A549 (cell line): Measurements from ENCODE around the gene ATG101. TPM values are rescaled to one million over a fixed set of nuclear protein-coding genes. Genes with fewer than 3 reads are reported as not detected.

Experiments
- ATAC-seq, 2 experiments: fragments of 200-7000 bp in 1 of 2; fragments of >200 bp in 1 of 2; cut with Nextera tagmentation in 1 of 2; cut with Tn5 transposase in 1 of 2; 3 replicates each; pipeline versions ENCODE4 v1.8.0 to v1.9.1; 2018 to 2020; ENCODE audit warnings: mild to moderate bottlenecking in 1 of 2, moderate library complexity in 1 of 2
- CTCF ChIA-PET: fragments of 300-600 bp; sonication (Branson Sonifier 250); formaldehyde crosslinking; extraction: SDS; loops from one replicate; lab custom pipeline; 2021; ENCODE audit warnings: antibody characterized with exemption, inconsistent platforms; lab: Yijun Ruan, JAX
- POLR2A ChIA-PET: fragments of 350-600 bp; formaldehyde crosslinking; extraction: SDS; loops from one replicate; lab custom pipeline; 2021; ENCODE audit warnings: antibody characterized with exemption, inconsistent platforms; lab: Yijun Ruan, JAX
- DNase-seq, 2 experiments: peaks; one replicate each; pipeline versions ENCODE4 v3.0.0 to v3.0.0-alpha.2; 2011 to 2016; ENCODE audit warnings: low read depth in 1 of 2, low spot score in 1 of 2
- FAIRE-seq: peaks from 2 replicates; lab custom pipeline; 2011; peaks lifted over from hg19 to GRCh38; lab: Jason Lieb, UNC
- H3K27ac ChIP-seq, 2 experiments: fragments of >200 bp; sonication (Bioruptor Twin); formaldehyde crosslinking; 3 replicates each; pipeline ENCODE4 v1.5.1; 2016 to 2017
- H3K4me1 ChIP-seq: fragments of >200 bp; sonication (Bioruptor Twin); formaldehyde crosslinking; 3 replicates; pipeline ENCODE4 v1.6.1; 2016
- H3K4me2 ChIP-seq: fragments of >200 bp; sonication (Bioruptor Twin); formaldehyde crosslinking; 3 replicates; pipeline ENCODE4 v1.6.1; 2016
- H3K4me3 ChIP-seq: fragments of >200 bp; sonication (Bioruptor Twin); formaldehyde crosslinking; 3 replicates; pipeline ENCODE4 v1.5.1; 2016
- H3K9me3 ChIP-seq: fragments of >200 bp; sonication (Bioruptor Twin); formaldehyde crosslinking; 3 replicates; pipeline ENCODE4 v1.6.1; 2016
- ATOH8 ChIP-seq: fragments of 250-450 bp; sonication (Bioruptor Pico); IDR thresholded peaks from 2 replicates; pipeline ENCODE4 v1.5.0; 2020; ENCODE audit warnings: low read depth, mild to moderate bottlenecking, moderate library complexity
- CBX8 ChIP-seq: fragments of 200-600 bp; sonication (generic); IDR thresholded peaks from 2 replicates; pipeline ENCODE4 v1.6.1; 2016
- EHF ChIP-seq: fragments of 250-450 bp; sonication (Bioruptor Pico); IDR thresholded peaks from 2 replicates; pipeline ENCODE4 v1.5.0; 2020; ENCODE audit warnings: mild to moderate bottlenecking
- ELK1 ChIP-seq: fragments of 150-350 bp; IDR thresholded peaks from 2 replicates; pipeline ENCODE4 v1.6.1; 2014; ENCODE audit warnings: low read depth, mild to moderate bottlenecking, low read length
- ESRRA ChIP-seq: fragments of 150-350 bp; IDR thresholded peaks from 2 replicates; pipeline ENCODE4 v1.6.1; 2014; ENCODE audit warnings: mild to moderate bottlenecking, low read length, borderline replicate concordance
- FOSB ChIP-seq: fragments of 250-450 bp; sonication (Bioruptor Pico); IDR thresholded peaks from 2 replicates; pipeline ENCODE4 v1.5.0; 2020; ENCODE audit warnings: mild to moderate bottlenecking, moderate library complexity
- FOSL2 ChIP-seq, 2 experiments: fragments of 450-650 bp in 1 of 2; fragments of >200 bp in 1 of 2; sonication (Bioruptor Twin) in 1 of 2; formaldehyde crosslinking; IDR thresholded peaks; 2 replicates each; pipeline versions ENCODE4 v1.5.0 to v1.6.1; 2016 to 2020; ENCODE audit warnings: mild to moderate bottlenecking in 1 of 2, moderate library complexity in 1 of 2
- GATA3 ChIP-seq: IDR thresholded peaks from 2 replicates; pipeline ENCODE4 v1.6.1; 2012; ENCODE audit warnings: borderline replicate concordance
- HDAC2 ChIP-seq: fragments of 200-600 bp; sonication (generic); IDR thresholded peaks from 2 replicates; pipeline ENCODE4 v1.6.1; 2016
- HES2 ChIP-seq: fragments of >200 bp; sonication (Bioruptor Twin); formaldehyde crosslinking; IDR thresholded peaks from 2 replicates; pipeline ENCODE4 v1.6.1; 2016
- HEYL ChIP-seq: fragments of 250-450 bp; sonication (Bioruptor Pico); IDR thresholded peaks from 2 replicates; pipeline ENCODE4 v1.8.0; 2021; ENCODE audit warnings: mild to moderate bottlenecking, moderate library complexity
- HOXA7 ChIP-seq: fragments of 250-450 bp; sonication (Bioruptor Pico); IDR thresholded peaks from 2 replicates; pipeline ENCODE4 v1.5.0; 2020; ENCODE audit warnings: mild to moderate bottlenecking, moderate library complexity
- HOXB13 ChIP-seq: fragments of 250-450 bp; sonication (Bioruptor Pico); IDR thresholded peaks from 2 replicates; pipeline ENCODE4 v1.5.0; 2020; ENCODE audit warnings: low read depth, mild to moderate bottlenecking, moderate library complexity
- HOXB5 ChIP-seq: fragments of 250-450 bp; sonication (Bioruptor Pico); IDR thresholded peaks from 2 replicates; pipeline ENCODE4 v1.5.0; 2020; ENCODE audit warnings: mild to moderate bottlenecking, moderate library complexity
- JUNB ChIP-seq: fragments of >200 bp; sonication (Bioruptor Twin); formaldehyde crosslinking; IDR thresholded peaks from 2 replicates; pipeline ENCODE4 v1.6.1; 2016
- MAZ ChIP-seq: fragments of 150-350 bp; IDR thresholded peaks from 2 replicates; pipeline ENCODE4 v1.6.1; 2014; ENCODE audit warnings: antibody characterized with exemption, low read depth, low read length, borderline replicate concordance
- MYC ChIP-seq: IDR thresholded peaks from 2 replicates; pipeline ENCODE4 v1.6.1; 2012; ENCODE audit warnings: mild to moderate bottlenecking, inconsistent platforms, low read length, improper control_type of control experiment, borderline replicate concordance
- RARB ChIP-seq: fragments of 250-450 bp; sonication (Bioruptor Pico); IDR thresholded peaks from 2 replicates; pipeline ENCODE4 v1.8.0; 2021; ENCODE audit warnings: mild to moderate bottlenecking, moderate library complexity
- RNF2 ChIP-seq: fragments of 200-600 bp; sonication (generic); IDR thresholded peaks from 2 replicates; pipeline ENCODE4 v1.6.1; 2016; ENCODE audit warnings: low read depth, mild to moderate bottlenecking, antibody characterized with exemption, moderate library complexity, borderline replicate concordance
- SMC3 ChIP-seq: fragments of >200 bp; sonication (Bioruptor Twin); formaldehyde crosslinking; IDR thresholded peaks from 3 replicates; pipeline ENCODE4 v1.6.1; 2018; ENCODE audit warnings: inconsistent platforms
- TFCP2L1 ChIP-seq: fragments of 250-450 bp; sonication (Bioruptor Pico); IDR thresholded peaks from 2 replicates; pipeline ENCODE4 v1.5.0; 2021; ENCODE audit warnings: mild to moderate bottlenecking
- ZC3H11A ChIP-seq: fragments of 450-650 bp; IDR thresholded peaks from 2 replicates; pipeline ENCODE4 v1.6.1; 2014; ENCODE audit warnings: antibody characterized with exemption, mild to moderate bottlenecking
- ZSCAN20 ChIP-seq: fragments of 250-450 bp; sonication (Bioruptor Pico); IDR thresholded peaks from 2 replicates; pipeline ENCODE4 v1.8.0; 2022; ENCODE audit warnings: mild to moderate bottlenecking, moderate library complexity
- WGBS: methylation state at CpG from one replicate; pipeline ENCODE4 v1.1.6; 2017; ENCODE audit errors: missing lambda C conversion rate; 5-methylcytosine and 5-hydroxymethylcytosine counted together
- polyA plus RNA-seq, 4 experiments: library from polyadenylated mRNA; depleted of rRNA in 3 of 4; stranded (reverse); fragments of >200 nt; fragmentation: RNase III in 1 of 4; extraction: RNeasy Plus Mini Kit Qiagen cat#74134 plus additional on column Dnase treatment in 1 of 4; gene quantifications; 2 replicates in 3 of 4; 3 replicates in 1 of 4; pipeline ENCODE4 v1.2.3, GENCODE V29; 2011 to 2017

The ATG101 gene
- polyA plus RNA-seq, 2 of the 4 experiments (the other 2 are of a cell fraction): 87.9 to 141 TPM

GRCh38 chr12:52054833-52055730, 14.7 kb upstream of the ATG101 start:
- DNase-seq: peak in 1 of 2 experiments; percentile 65
- 93% methylated on average over 21 of the region's 21 CpGs for WGBS
- CTCF ChIA-PET: interaction anchor here (0.7 to 42.5 kb wide), 6 partner anchors 13 to 128 kb away, joined by 3 to 1730 read pairs (median 5); no protein-coding TSS in a partner anchor
- TF ChIP-seq GATA3: no peak
- TF ChIP-seq ZC3H11A: no peak
- TF ChIP-seq TFCP2L1 (CRISPR knock-in tag): peak; percentile 85
- no peak for TF ChIP-seq ESRRA
- peak; percentile 16; the same call in 1 of the 2 replicates for TF ChIP-seq HOXB5 (CRISPR knock-in tag)
- TF ChIP-seq RARB (CRISPR knock-in tag): peak; percentile 80
- TF ChIP-seq JUNB: no peak
- TF ChIP-seq ZSCAN20 (CRISPR knock-in tag): no peak
- no peak for TF ChIP-seq HOXB13 (CRISPR knock-in tag)
- TF ChIP-seq HEYL: 0 out of 2 replicates have a peak, but pooled peaks have one; percentile 14
- no peak for TF ChIP-seq MYC
- no peak for TF ChIP-seq ATOH8 (CRISPR knock-in tag)
- TF ChIP-seq HDAC2: no peak
- 0 out of 2 replicates have a peak, but pooled peaks have one; percentile 47 for TF ChIP-seq EHF (CRISPR knock-in tag)
- no peak for TF ChIP-seq ELK1
- no peak for TF ChIP-seq SMC3
- no peak for TF ChIP-seq FOSL2 (IDR thresholded peaks at IDR 0.05)
- peak; percentile 17; the same call in 1 of the 2 replicates for TF ChIP-seq FOSL2 (CRISPR knock-in tag; IDR thresholded peaks at IDR 0.05)
- TF ChIP-seq FOSB: peak; percentile 92
- TF ChIP-seq HOXA7: peak; percentile 96
- TF ChIP-seq CBX8: no peak
- TF ChIP-seq HES2: no peak
- no peak for TF ChIP-seq MAZ
- no peak for TF ChIP-seq RNF2
- TF ChIP-seq, all 56 proteins: peak for 8
- no peaks in the 10 kb centered on the region for H3K9me3 ChIP-seq
- ATAC-seq (no peak), FAIRE-seq (no peak)
- H3K4me1 ChIP-seq: peaks cover 28% of the 10 kb centered on the region
- no peak overlapping the region for H3K4me2 ChIP-seq
- POLR2A ChIA-PET: interaction anchor here (1.2 kb wide), 1 partner anchor 14 kb away, joined by 3 read pairs; the partner anchor contains the start of gene ATG101
- H3K4me3 ChIP-seq: no peak overlapping the region
- no peak overlapping the region for H3K27ac ChIP-seq
